WTC11 (cell line): ENCODE results near the gene MSANTD1.

Experiments
- ESRRA ChIP-seq: sonication (generic); formaldehyde crosslinking; IDR thresholded peaks from 2 replicates; pipeline ENCODE4 v1.8.1; 2022; ENCODE audit warnings: mild to moderate bottlenecking, missing genetic modification reagents, borderline replicate concordance
- ZNF138 ChIP-seq: sonication (generic); formaldehyde crosslinking; conservative IDR thresholded peaks from 2 replicates; pipeline ENCODE4 v1.8.1; 2022; ENCODE audit warnings: mild to moderate bottlenecking, moderate library complexity, missing genetic modification reagents
- TF ChIP-seq, protein P1 (sequence below): fragments of 200-600 bp; IDR thresholded peaks from 2 replicates; pipeline ENCODE4 v1.8.0; 2022; ENCODE audit warnings: antibody characterized with exemption
- TF ChIP-seq, protein P2 (sequence below): sonication (generic); formaldehyde crosslinking; IDR thresholded peaks from 2 replicates; pipeline ENCODE4 v1.8.0; 2022; ENCODE audit warnings: mild to moderate bottlenecking, missing genetic modification reagents

DNA sequence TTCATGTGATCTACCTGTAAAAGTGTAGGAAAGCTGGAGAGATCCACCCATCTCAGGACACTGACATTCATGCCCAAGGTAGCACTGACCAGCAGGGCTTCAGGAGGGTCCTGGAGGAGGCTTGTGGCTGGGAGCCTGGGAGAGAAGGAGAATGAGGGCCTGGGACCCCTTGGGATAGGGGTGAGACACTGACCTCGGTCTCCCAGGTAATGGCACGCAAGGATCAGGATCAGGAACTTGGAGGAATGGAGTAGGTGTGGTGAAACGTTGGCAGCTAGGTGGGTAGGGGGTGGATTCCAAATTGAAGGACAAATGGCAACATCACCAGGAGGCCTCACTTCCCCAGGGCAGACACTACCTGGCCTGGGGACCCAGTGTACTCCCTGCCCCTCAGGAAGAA is 31.5 kb downstream of the MSANTD1 start:
- TF ChIP-seq, protein P1, sequence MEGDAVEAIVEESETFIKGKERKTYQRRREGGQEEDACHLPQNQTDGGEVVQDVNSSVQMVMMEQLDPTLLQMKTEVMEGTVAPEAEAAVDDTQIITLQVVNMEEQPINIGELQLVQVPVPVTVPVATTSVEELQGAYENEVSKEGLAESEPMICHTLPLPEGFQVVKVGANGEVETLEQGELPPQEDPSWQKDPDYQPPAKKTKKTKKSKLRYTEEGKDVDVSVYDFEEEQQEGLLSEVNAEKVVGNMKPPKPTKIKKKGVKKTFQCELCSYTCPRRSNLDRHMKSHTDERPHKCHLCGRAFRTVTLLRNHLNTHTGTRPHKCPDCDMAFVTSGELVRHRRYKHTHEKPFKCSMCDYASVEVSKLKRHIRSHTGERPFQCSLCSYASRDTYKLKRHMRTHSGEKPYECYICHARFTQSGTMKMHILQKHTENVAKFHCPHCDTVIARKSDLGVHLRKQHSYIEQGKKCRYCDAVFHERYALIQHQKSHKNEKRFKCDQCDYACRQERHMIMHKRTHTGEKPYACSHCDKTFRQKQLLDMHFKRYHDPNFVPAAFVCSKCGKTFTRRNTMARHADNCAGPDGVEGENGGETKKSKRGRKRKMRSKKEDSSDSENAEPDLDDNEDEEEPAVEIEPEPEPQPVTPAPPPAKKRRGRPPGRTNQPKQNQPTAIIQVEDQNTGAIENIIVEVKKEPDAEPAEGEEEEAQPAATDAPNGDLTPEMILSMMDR, result no peak
- TF ChIP-seq, protein P2, sequence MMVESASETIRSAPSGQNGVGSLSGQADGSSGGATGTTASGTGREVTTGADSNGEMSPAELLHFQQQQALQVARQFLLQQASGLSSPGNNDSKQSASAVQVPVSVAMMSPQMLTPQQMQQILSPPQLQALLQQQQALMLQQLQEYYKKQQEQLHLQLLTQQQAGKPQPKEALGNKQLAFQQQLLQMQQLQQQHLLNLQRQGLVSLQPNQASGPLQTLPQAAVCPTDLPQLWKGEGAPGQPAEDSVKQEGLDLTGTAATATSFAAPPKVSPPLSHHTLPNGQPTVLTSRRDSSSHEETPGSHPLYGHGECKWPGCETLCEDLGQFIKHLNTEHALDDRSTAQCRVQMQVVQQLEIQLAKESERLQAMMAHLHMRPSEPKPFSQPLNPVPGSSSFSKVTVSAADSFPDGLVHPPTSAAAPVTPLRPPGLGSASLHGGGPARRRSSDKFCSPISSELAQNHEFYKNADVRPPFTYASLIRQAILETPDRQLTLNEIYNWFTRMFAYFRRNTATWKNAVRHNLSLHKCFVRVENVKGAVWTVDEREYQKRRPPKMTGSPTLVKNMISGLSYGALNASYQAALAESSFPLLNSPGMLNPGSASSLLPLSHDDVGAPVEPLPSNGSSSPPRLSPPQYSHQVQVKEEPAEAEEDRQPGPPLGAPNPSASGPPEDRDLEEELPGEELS, result no peak
- no peak for TF ChIP-seq ZNF138 (CRISPR knock-in tag)
- no peak for TF ChIP-seq ESRRA
